K562 treated with DMSO at 1 percent for 48 hours (cell line): ENCODE results near the gene KLHL35. TPM values are rescaled to one million over a fixed set of nuclear protein-coding genes. Genes with fewer than 3 reads are reported as not detected.

Experiments used
- total RNA-seq: library from RNA; unstranded; fragments of 300-600 nt; gene quantifications from 2 replicates; pipeline ENCODE4 v1.2.3, GENCODE V29; 2022; ENCODE audit warnings: low replicate concordance; ENCODE audit errors: extremely low read depth

KLHL35 gene
- not detected in 2 replicates for total RNA-seq

GRCh38 chr11:75432911-75433321 is at the start of gene KLHL35:
TSS of gene KLHL35 (minus strand) at chr11:75433203. CDS start at chr11:75430629, 2,574 bp downstream.

DNA sequence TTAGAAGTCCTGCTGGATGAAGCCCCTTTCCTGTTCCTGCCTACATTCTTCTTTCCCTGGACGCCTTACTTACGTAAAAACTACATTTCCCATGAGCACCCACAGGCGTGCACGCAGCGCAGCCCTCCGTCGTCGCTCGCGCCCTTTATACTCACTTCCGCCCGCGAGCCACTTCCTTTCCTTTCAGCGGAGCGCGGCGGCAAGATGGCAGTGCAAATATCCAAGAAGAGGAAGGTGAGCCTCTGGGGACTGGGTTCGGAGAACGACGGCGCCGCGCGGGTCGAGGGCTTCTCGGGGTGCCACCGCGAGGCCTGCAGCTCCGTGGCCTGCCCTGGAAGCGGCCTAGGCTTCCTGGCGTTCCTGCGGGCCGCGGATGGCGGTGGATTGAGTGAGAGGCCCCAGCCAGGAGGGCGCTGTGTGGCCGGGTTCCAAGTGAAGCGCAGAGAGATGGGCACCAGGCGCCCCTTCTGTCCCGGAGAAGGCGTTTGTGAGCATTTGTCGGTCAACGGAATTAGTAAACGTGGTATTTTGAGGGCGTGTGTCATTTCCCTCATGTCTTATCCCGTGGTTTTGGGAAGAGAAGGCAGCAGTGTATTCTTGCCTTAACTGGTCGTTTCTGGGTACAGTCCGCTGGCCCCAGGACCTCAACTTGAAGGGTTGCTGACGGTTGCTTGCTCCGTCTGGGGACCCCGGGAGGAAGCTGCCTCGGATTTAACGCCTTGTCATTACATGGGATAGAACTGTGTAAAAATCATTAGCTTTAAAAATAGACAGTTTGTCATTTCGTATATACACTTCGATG is 33.5 kb downstream of the KLHL35 start, which contains the start of gene RPS3:
Gene RPS3, plus strand, starts transcription at position 175 of the 802 bp plus-strand sequence. Its CDS starts 30 bp downstream, at position 205.

Other genes starting within 250 kb of the KLHL35 start
- not detected in 2 replicates for gene TPBGL, start 192.4 kb downstream of the KLHL35 start, total RNA-seq
- not detected in 2 replicates for gene ARRB1, start 81.5 kb downstream of the KLHL35 start, total RNA-seq
- gene RPS3, start 33.7 kb downstream of the KLHL35 start, total RNA-seq = 4,146 and 5,402 TPM in 2 replicates
- gene GDPD5, start 92.7 kb upstream of the KLHL35 start, total RNA-seq = not detected in 2 replicates
- gene SERPINH1, start 129.1 kb upstream of the KLHL35 start, total RNA-seq = 384 TPM in 1 of 2 replicates, not detected in the other
- not detected in 2 replicates for gene MAP6, start 235.8 kb upstream of the KLHL35 start, total RNA-seq